ENCODE measurements around the gene MED14.

Gene MED14

GRCh38 chrX:40644821-40645358 is 90.5 kb downstream of the MED14 start:
- no peak overlapping the region for H3K27ac ChIP-seq (ENCODE audit: low read depth, low read length)
- no peak overlapping the region for H3K4me2 ChIP-seq (ENCODE audit: low read length)
- H2BK5ac ChIP-seq (ENCODE audit: low read length), result no peak overlapping the region
- peaks cover 10% of the 10 kb centered on the region for H3K79me2 ChIP-seq (ENCODE audit: control insufficient read depth, insufficient read depth, low read length)
- no peak overlapping the region for H3K4ac ChIP-seq (ENCODE audit: low read depth, low read length)
- H3K4me3 ChIP-seq (ENCODE audit: low read length), result no peak overlapping the region
- H3K9ac ChIP-seq (ENCODE audit: low read length), result no peak overlapping the region
- H3K23ac ChIP-seq (ENCODE audit: low read length), result no peak overlapping the region
- WGBS (ENCODE audit: extremely low coverage, insufficient coverage, low lambda C conversion rate), result no CpG with 5 or more reads among the region's 4 CpGs
- H2BK15ac ChIP-seq (replicated peaks; ENCODE audit: low read depth), result no peak overlapping the region
- H4K8ac ChIP-seq (ENCODE audit: low read depth, low read length), result no peak overlapping the region
- no peaks in the 10 kb centered on the region for H3K27me3 ChIP-seq (ENCODE audit: insufficient read depth, low read length, poor library complexity)
- H3K18ac ChIP-seq (ENCODE audit: low read length), result no peak overlapping the region
- no peak overlapping the region for H3K56ac ChIP-seq (ENCODE audit: low read length)
- no peaks in the 10 kb centered on the region for H3K4me1 ChIP-seq (ENCODE audit: control insufficient read depth, low read depth, low read length)
- no peak overlapping the region for H2BK120ac ChIP-seq (ENCODE audit: low read depth, low read length)
- peaks cover 2% of the 10 kb centered on the region for H3K79me1 ChIP-seq (ENCODE audit: low read length)
- H2AK5ac ChIP-seq (ENCODE audit: low read length), result no peak overlapping the region
- DNase-seq, result peak; percentile 6
- no peak overlapping the region for H4K5ac ChIP-seq (ENCODE audit: low read length)
- H3K36me3 ChIP-seq (ENCODE audit: control insufficient read depth, insufficient read depth, low read length), result no peaks in the 10 kb centered on the region

GRCh38 chrX:40644176-40644575 is 91.2 kb downstream of the MED14 start:
- DNase-seq, result no peak
- H3K27ac ChIP-seq (ENCODE audit: low read depth, low read length), result no peak overlapping the region
- H3K27me3 ChIP-seq (ENCODE audit: insufficient read depth, low read length, poor library complexity), result no peaks in the 10 kb centered on the region
- H3K4ac ChIP-seq (ENCODE audit: low read depth, low read length), result no peak overlapping the region
- no peaks in the 10 kb centered on the region for H3K36me3 ChIP-seq (ENCODE audit: control insufficient read depth, insufficient read depth, low read length)
- no peak overlapping the region for H2BK15ac ChIP-seq (replicated peaks; ENCODE audit: low read depth)
- H3K79me2 ChIP-seq (ENCODE audit: control insufficient read depth, insufficient read depth, low read length), result peaks cover 10% of the 10 kb centered on the region
- no peak overlapping the region for H3K18ac ChIP-seq (ENCODE audit: low read length)
- H3K56ac ChIP-seq (ENCODE audit: low read length), result no peak overlapping the region
- no peaks in the 10 kb centered on the region for H3K4me1 ChIP-seq (ENCODE audit: control insufficient read depth, low read depth, low read length)
- H4K8ac ChIP-seq (ENCODE audit: low read depth, low read length), result no peak overlapping the region
- no peak overlapping the region for H2BK5ac ChIP-seq (ENCODE audit: low read length)
- no peak overlapping the region for H3K23ac ChIP-seq (ENCODE audit: low read length)
- WGBS (ENCODE audit: extremely low coverage, insufficient coverage, low lambda C conversion rate), result no CpG with 5 or more reads among the region's 5 CpGs
- H2AK5ac ChIP-seq (ENCODE audit: low read length), result no peak overlapping the region
- H3K79me1 ChIP-seq (ENCODE audit: low read length), result peaks cover 2% of the 10 kb centered on the region
- no peak overlapping the region for H3K4me2 ChIP-seq (ENCODE audit: low read length)
- H3K9ac ChIP-seq (ENCODE audit: low read length), result no peak overlapping the region
- no peak overlapping the region for H4K5ac ChIP-seq (ENCODE audit: low read length)
- H3K4me3 ChIP-seq (ENCODE audit: low read length), result no peak overlapping the region
- no peak overlapping the region for H2BK120ac ChIP-seq (ENCODE audit: low read depth, low read length)

- Histone ChIP-seq H2BK15ac (replicated peaks; ENCODE audit: low read depth) (no peak overlapping the region), H3K36me3 (ENCODE audit: control insufficient read depth, insufficient read depth, low read length) (no peaks in the 10 kb centered on the region), H3K23ac (ENCODE audit: low read length) (no peak overlapping the region), H3K4ac (ENCODE audit: low read depth, low read length) (no peak overlapping the region), H4K8ac (ENCODE audit: low read depth, low read length) (no peak overlapping the region), H2BK120ac (ENCODE audit: low read depth, low read length) (no peak overlapping the region), H3K4me1 (ENCODE audit: control insufficient read depth, low read depth, low read length) (no peaks in the 10 kb centered on the region), H3K18ac (ENCODE audit: low read length) (no peak overlapping the region), H3K27ac (ENCODE audit: low read depth, low read length) (no peak overlapping the region), H4K5ac (ENCODE audit: low read length) (no peak overlapping the region), H3K4me3 (ENCODE audit: low read length) (no peak overlapping the region), H3K56ac (ENCODE audit: low read length) (no peak overlapping the region), H3K4me2 (ENCODE audit: low read length) (no peak overlapping the region), H3K27me3 (ENCODE audit: insufficient read depth, low read length, poor library complexity) (no peaks in the 10 kb centered on the region), H2AK5ac (ENCODE audit: low read length) (no peak overlapping the region), H2BK5ac (ENCODE audit: low read length) (no peak overlapping the region), H3K9ac (ENCODE audit: low read length) (no peak overlapping the region), H3K79me2 (ENCODE audit: control insufficient read depth, insufficient read depth, low read length) (no peaks in the 10 kb centered on the region), H3K79me1 (ENCODE audit: low read length) (no peaks in the 10 kb centered on the region)
- WGBS (ENCODE audit: extremely low coverage, insufficient coverage, low lambda C conversion rate), result no CpG with 5 or more reads among the region's 3 CpGs
- DNase-seq, result no peak
These were observed 97.7 kb downstream of the MED14 start for GRCh38 chrX:40637687-40638086.

- no peak for DNase-seq
- no CpG with 5 or more reads among the region's 4 CpGs for WGBS (ENCODE audit: extremely low coverage, insufficient coverage, low lambda C conversion rate)
- Histone ChIP-seq H3K4me3 (ENCODE audit: low read length) (no peak overlapping the region), H3K23ac (ENCODE audit: low read length) (no peak overlapping the region), H3K56ac (ENCODE audit: low read length) (no peak overlapping the region), H3K9ac (ENCODE audit: low read length) (no peak overlapping the region), H3K79me1 (ENCODE audit: low read length) (no peaks in the 10 kb centered on the region), H4K5ac (ENCODE audit: low read length) (no peak overlapping the region), H2BK5ac (ENCODE audit: low read length) (no peak overlapping the region), H3K4ac (ENCODE audit: low read depth, low read length) (no peak overlapping the region), H4K8ac (ENCODE audit: low read depth, low read length) (no peak overlapping the region), H3K4me2 (ENCODE audit: low read length) (no peak overlapping the region), H3K27ac (ENCODE audit: low read depth, low read length) (no peak overlapping the region), H2BK120ac (ENCODE audit: low read depth, low read length) (no peak overlapping the region), H2BK15ac (replicated peaks; ENCODE audit: low read depth) (no peak overlapping the region), H3K4me1 (ENCODE audit: control insufficient read depth, low read depth, low read length) (no peaks in the 10 kb centered on the region), H3K27me3 (ENCODE audit: insufficient read depth, low read length, poor library complexity) (no peaks in the 10 kb centered on the region), H2AK5ac (ENCODE audit: low read length) (no peak overlapping the region), H3K18ac (ENCODE audit: low read length) (no peak overlapping the region), H3K36me3 (ENCODE audit: control insufficient read depth, insufficient read depth, low read length) (no peaks in the 10 kb centered on the region), H3K79me2 (ENCODE audit: control insufficient read depth, insufficient read depth, low read length) (no peaks in the 10 kb centered on the region)
These were observed 103.1 kb downstream of the MED14 start for GRCh38 chrX:40632199-40632598.

GRCh38 chrX:40628506-40628905 is 106.8 kb downstream of the MED14 start:
- Histone ChIP-seq H2AK5ac (ENCODE audit: low read length) (no peak overlapping the region), H3K27me3 (ENCODE audit: insufficient read depth, low read length, poor library complexity) (no peaks in the 10 kb centered on the region), H3K9ac (ENCODE audit: low read length) (no peak overlapping the region), H2BK5ac (ENCODE audit: low read length) (no peak overlapping the region), H3K4me2 (ENCODE audit: low read length) (no peak overlapping the region), H3K4ac (ENCODE audit: low read depth, low read length) (no peak overlapping the region), H3K79me1 (ENCODE audit: low read length) (no peaks in the 10 kb centered on the region), H3K27ac (ENCODE audit: low read depth, low read length) (no peak overlapping the region), H2BK15ac (replicated peaks; ENCODE audit: low read depth) (no peak overlapping the region), H3K4me3 (ENCODE audit: low read length) (no peak overlapping the region), H3K79me2 (ENCODE audit: control insufficient read depth, insufficient read depth, low read length) (no peaks in the 10 kb centered on the region), H4K8ac (ENCODE audit: low read depth, low read length) (no peak overlapping the region), H3K36me3 (ENCODE audit: control insufficient read depth, insufficient read depth, low read length) (no peaks in the 10 kb centered on the region), H3K18ac (ENCODE audit: low read length) (no peak overlapping the region), H3K56ac (ENCODE audit: low read length) (no peak overlapping the region), H2BK120ac (ENCODE audit: low read depth, low read length) (no peak overlapping the region), H4K5ac (ENCODE audit: low read length) (no peak overlapping the region), H3K4me1 (ENCODE audit: control insufficient read depth, low read depth, low read length) (no peaks in the 10 kb centered on the region), H3K23ac (ENCODE audit: low read length) (no peak overlapping the region)
- no peak for DNase-seq
- 100% methylated on average over 1 of the region's 5 CpGs for WGBS (ENCODE audit: extremely low coverage, insufficient coverage, low lambda C conversion rate)

- Histone ChIP-seq H4K8ac (ENCODE audit: low read depth, low read length) (no peak overlapping the region), H3K27me3 (ENCODE audit: insufficient read depth, low read length, poor library complexity) (no peaks in the 10 kb centered on the region), H3K18ac (ENCODE audit: low read length) (no peak overlapping the region), H3K56ac (ENCODE audit: low read length) (no peak overlapping the region), H2BK120ac (ENCODE audit: low read depth, low read length) (no peak overlapping the region), H3K27ac (ENCODE audit: low read depth, low read length) (no peak overlapping the region), H3K4me2 (ENCODE audit: low read length) (no peak overlapping the region), H4K5ac (ENCODE audit: low read length) (no peak overlapping the region), H3K4me3 (ENCODE audit: low read length) (no peak overlapping the region), H3K4ac (ENCODE audit: low read depth, low read length) (no peak overlapping the region), H3K4me1 (ENCODE audit: control insufficient read depth, low read depth, low read length) (no peaks in the 10 kb centered on the region), H3K79me1 (ENCODE audit: low read length) (no peaks in the 10 kb centered on the region), H2BK5ac (ENCODE audit: low read length) (no peak overlapping the region), H3K79me2 (ENCODE audit: control insufficient read depth, insufficient read depth, low read length) (no peaks in the 10 kb centered on the region), H2BK15ac (replicated peaks; ENCODE audit: low read depth) (no peak overlapping the region), H3K36me3 (ENCODE audit: control insufficient read depth, insufficient read depth, low read length) (no peaks in the 10 kb centered on the region), H3K9ac (ENCODE audit: low read length) (no peak overlapping the region), H3K23ac (ENCODE audit: low read length) (no peak overlapping the region), H2AK5ac (ENCODE audit: low read length) (no peak overlapping the region)
- WGBS (ENCODE audit: extremely low coverage, insufficient coverage, low lambda C conversion rate), result no CpG with 5 or more reads among the region's 4 CpGs
- no peak for DNase-seq
These were observed 110.0 kb downstream of the MED14 start for GRCh38 chrX:40625294-40625693.

Measured in mesendoderm (in vitro differentiated cells).